Panc1 (cell line): ENCODE measurements around the gene GRID1. TPM values are rescaled to one million over a fixed set of nuclear protein-coding genes. Genes with fewer than 3 reads are reported as not detected.

Source experiments
- ATAC-seq: fragments of 200-7000 bp; cut with Tn5 transposase; 2 replicates; pipeline ENCODE4 v1.9.1; 2020; ENCODE audit warnings: mild to moderate bottlenecking, moderate library complexity
- BruUV-seq: library from RNA; stranded (reverse); fragments of 400-500 nt; replicated peaks from 2 replicates; lab custom pipeline; 2021; lab: Mats Ljungman, UMichigan
- CTCF ChIA-PET: fragments of 300-600 bp; sonication (Branson Sonifier 250); formaldehyde crosslinking; loops from one replicate; lab custom pipeline; 2022; ENCODE audit warnings: antibody characterized with exemption; lab: Charles Lee
- POLR2A ChIA-PET: fragments of 300-600 bp; sonication (Branson Sonifier 250); formaldehyde crosslinking; loops from one replicate; lab custom pipeline; 2022; ENCODE audit warnings: antibody characterized with exemption; lab: Charles Lee
- DNase-seq: peaks from one replicate; pipeline ENCODE4 v3.0.0-alpha.2; 2010; ENCODE audit warnings: low read depth, low spot score
- H3K27ac ChIP-seq: 2 replicates; pipeline ENCODE4 v1.5.1; 2011; ENCODE audit warnings: mild to moderate bottlenecking, low read length, inconsistent platforms
- H3K27me3 ChIP-seq: fragments of 200-500 bp; sonication (Bioruptor generic); 2 replicates; pipeline ENCODE4 v1.6.0; 2014; ENCODE audit warnings: low read length, inconsistent platforms; ENCODE audit not compliant: control insufficient read depth, insufficient read depth
- H3K36me3 ChIP-seq: fragments of 200-500 bp; sonication (Bioruptor generic); 2 replicates; pipeline ENCODE4 v1.5.1; 2014; ENCODE audit warnings: inconsistent platforms, mild to moderate bottlenecking, low read length, moderate library complexity; ENCODE audit not compliant: control insufficient read depth, insufficient read depth
- H3K4me1 ChIP-seq: 2 replicates; pipeline ENCODE4 v1.5.1; 2011; ENCODE audit warnings: inconsistent platforms, mild to moderate bottlenecking, low read length, moderate library complexity; ENCODE audit not compliant: control insufficient read depth, insufficient read depth
- H3K4me3 ChIP-seq, 2 experiments: 2 replicates each; pipeline ENCODE4 v1.5.1; 2011 to 2012; ENCODE audit warnings: low read depth in 2 of 2, low read length in 2 of 2, mild to moderate bottlenecking in 2 of 2, inconsistent platforms in 1 of 2, moderate library complexity in 1 of 2
- H3K9me3 ChIP-seq: fragments of 200-500 bp; sonication (Bioruptor generic); 2 replicates; pipeline ENCODE4 v1.5.1; 2014; ENCODE audit warnings: low read depth, mild to moderate bottlenecking, inconsistent platforms, low read length, moderate library complexity; ENCODE audit not compliant: control insufficient read depth, insufficient read depth
- CTCF ChIP-seq: fragments of 450-650 bp; IDR thresholded peaks from 2 replicates; pipeline ENCODE4 v1.5.1; 2017; ENCODE audit warnings: mild to moderate bottlenecking
- POLR2AphosphoS5 ChIP-seq: IDR thresholded peaks from 2 replicates; pipeline ENCODE4 v1.6.1; 2012; ENCODE audit warnings: mild to moderate bottlenecking, low read depth, low read length, moderate library complexity
- SIN3A ChIP-seq: IDR thresholded peaks from 2 replicates; pipeline ENCODE4 v1.6.1; 2012; ENCODE audit warnings: low read depth, mild to moderate bottlenecking, low read length, moderate library complexity, borderline replicate concordance; ENCODE audit not compliant: insufficient read depth
- TCF7L2 ChIP-seq: IDR thresholded peaks from 2 replicates; pipeline ENCODE4 v1.6.1; 2011; ENCODE audit warnings: mild to moderate bottlenecking, low read depth, low read length, inconsistent platforms
- in situ Hi-C: cut with HindIII; loops from 2 replicates; pipeline ENCODE4 v1.10.0; 2016; ENCODE audit warnings: low sequenced_read_pairs, low pct_unique_long_range_greater_than_20kb
- intact Hi-C: fragments of 100-400 bp; cut with micrococcal nuclease; formaldehyde crosslinking; loops from one replicate; pipeline ENCODE4 v1.10.0; 2022; ENCODE audit not compliant: unreplicated experiment
- total RNA-seq: library from RNA; stranded (reverse); gene quantifications from one replicate; pipeline ENCODE4 v1.2.1, GENCODE V29; 2021; ENCODE audit not compliant: unreplicated experiment
- TF ChIP-seq, protein P1 (sequence below), 2 experiments: IDR thresholded peaks; 2 replicates each; pipeline ENCODE4 v1.6.1; 2011 to 2012; ENCODE audit warnings: low read depth in 2 of 2, control low read depth in 1 of 2, low read length in 1 of 2, mild to moderate bottlenecking in 1 of 2, moderate library complexity in 1 of 2; ENCODE audit not compliant: insufficient read depth in 1 of 2

GRID1 gene
- total RNA-seq, 1 experiment from 2014 or later: 2.3 TPM

GRCh38 chr10:85565381-85565780 lies 801.2 kb downstream of the GRID1 start:
- TF ChIP-seq TCF7L2: no peak
- TF ChIP-seq CTCF: no peak
- TF ChIP-seq, protein P1, sequence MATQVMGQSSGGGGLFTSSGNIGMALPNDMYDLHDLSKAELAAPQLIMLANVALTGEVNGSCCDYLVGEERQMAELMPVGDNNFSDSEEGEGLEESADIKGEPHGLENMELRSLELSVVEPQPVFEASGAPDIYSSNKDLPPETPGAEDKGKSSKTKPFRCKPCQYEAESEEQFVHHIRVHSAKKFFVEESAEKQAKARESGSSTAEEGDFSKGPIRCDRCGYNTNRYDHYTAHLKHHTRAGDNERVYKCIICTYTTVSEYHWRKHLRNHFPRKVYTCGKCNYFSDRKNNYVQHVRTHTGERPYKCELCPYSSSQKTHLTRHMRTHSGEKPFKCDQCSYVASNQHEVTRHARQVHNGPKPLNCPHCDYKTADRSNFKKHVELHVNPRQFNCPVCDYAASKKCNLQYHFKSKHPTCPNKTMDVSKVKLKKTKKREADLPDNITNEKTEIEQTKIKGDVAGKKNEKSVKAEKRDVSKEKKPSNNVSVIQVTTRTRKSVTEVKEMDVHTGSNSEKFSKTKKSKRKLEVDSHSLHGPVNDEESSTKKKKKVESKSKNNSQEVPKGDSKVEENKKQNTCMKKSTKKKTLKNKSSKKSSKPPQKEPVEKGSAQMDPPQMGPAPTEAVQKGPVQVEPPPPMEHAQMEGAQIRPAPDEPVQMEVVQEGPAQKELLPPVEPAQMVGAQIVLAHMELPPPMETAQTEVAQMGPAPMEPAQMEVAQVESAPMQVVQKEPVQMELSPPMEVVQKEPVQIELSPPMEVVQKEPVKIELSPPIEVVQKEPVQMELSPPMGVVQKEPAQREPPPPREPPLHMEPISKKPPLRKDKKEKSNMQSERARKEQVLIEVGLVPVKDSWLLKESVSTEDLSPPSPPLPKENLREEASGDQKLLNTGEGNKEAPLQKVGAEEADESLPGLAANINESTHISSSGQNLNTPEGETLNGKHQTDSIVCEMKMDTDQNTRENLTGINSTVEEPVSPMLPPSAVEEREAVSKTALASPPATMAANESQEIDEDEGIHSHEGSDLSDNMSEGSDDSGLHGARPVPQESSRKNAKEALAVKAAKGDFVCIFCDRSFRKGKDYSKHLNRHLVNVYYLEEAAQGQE (IDR thresholded peaks at IDR 0.05; ENCODE audit: insufficient read depth in 1 of 2, low read depth in 2 of 2, low read length in 1 of 2): no peak
- no peak for TF ChIP-seq SIN3A
- TF ChIP-seq POLR2AphosphoS5: no peak
- intact Hi-C loops: no loop called here
- CTCF ChIA-PET: no interaction called here
- DNase-seq (no peak), ATAC-seq (no peak)
- POLR2A ChIA-PET: no interaction called here
- Histone ChIP-seq H3K4me1 (no peaks in the 10 kb centered on the region), H3K36me3 (no peaks in the 10 kb centered on the region), H3K4me3 (no peak overlapping the region), H3K27me3 (no peaks in the 10 kb centered on the region), H3K9me3 (no peaks in the 10 kb centered on the region), H3K27ac (no peak overlapping the region)
- BruUV-seq: no TSS peak
- in situ Hi-C loops: no loop called here

DNA sequence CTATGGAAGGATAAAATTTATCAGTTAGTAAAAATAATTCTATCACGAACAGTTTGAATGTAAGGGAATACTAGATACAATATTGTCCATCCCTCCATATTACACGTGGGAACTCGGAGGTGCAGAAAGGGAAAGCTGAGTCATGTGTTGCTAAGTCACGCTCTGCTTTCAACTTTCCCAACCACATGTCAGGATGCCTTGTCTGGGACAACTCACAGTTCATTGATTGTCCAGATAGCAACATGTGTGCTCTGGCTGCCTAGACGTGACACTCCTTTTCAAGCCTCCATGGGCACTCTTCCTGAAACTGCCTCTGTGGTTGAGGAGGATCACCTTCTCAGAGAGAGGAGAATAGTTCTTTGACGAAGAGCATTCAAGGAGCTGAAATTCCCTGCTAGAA lies 808.1 kb downstream of the GRID1 start:
- no peaks in the 10 kb centered on the region for H3K9me3 ChIP-seq
- DNase-seq (no peak), ATAC-seq (no peak)
- H3K27ac ChIP-seq: no peak overlapping the region
- in situ Hi-C loops: no loop called here
- no peaks in the 10 kb centered on the region for H3K4me1 ChIP-seq
- ChIA-PET POLR2A (no interaction called here), CTCF (no interaction called here)
- TF ChIP-seq POLR2AphosphoS5: no peak
- TF ChIP-seq TCF7L2: no peak
- no peak for TF ChIP-seq CTCF
- TF ChIP-seq, protein P1 (IDR thresholded peaks at IDR 0.05; ENCODE audit: insufficient read depth in 1 of 2, low read depth in 2 of 2, low read length in 1 of 2): no peak
- no peak for TF ChIP-seq SIN3A
- no peaks in the 10 kb centered on the region for H3K36me3 ChIP-seq
- no TSS peak for BruUV-seq
- intact Hi-C loops: no loop called here
- no peaks in the 10 kb centered on the region for H3K27me3 ChIP-seq
- H3K4me3 ChIP-seq: no peak overlapping the region
